GM12891 (cell line): Measurements from ENCODE around the gene MOCS3.

Source experiments
- DNase-seq: peaks from one replicate; pipeline ENCODE4 v3.0.0; 2011; ENCODE audit warnings: low spot score; ENCODE audit not compliant: insufficient read length
- FAIRE-seq: peaks from 2 replicates; lab custom pipeline; 2011; peaks lifted over from hg19 to GRCh38; lab: Jason Lieb, UNC
- PAX5 ChIP-seq: IDR thresholded peaks from 2 replicates; pipeline ENCODE4 v1.6.1; 2011; ENCODE audit warnings: low read length, moderate library complexity, mild to moderate bottlenecking; ENCODE audit not compliant: insufficient read depth, severe bottlenecking
- POLR2A ChIP-seq: IDR thresholded peaks from 2 replicates; pipeline ENCODE4 v1.6.1; 2011; ENCODE audit warnings: low read depth, low read length, control low read depth
- POLR2AphosphoS5 ChIP-seq: IDR thresholded peaks from 2 replicates; pipeline ENCODE4 v1.6.1; 2011; ENCODE audit warnings: low read depth, low read length, control low read depth
- POU2F2 ChIP-seq: IDR thresholded peaks from 2 replicates; pipeline ENCODE4 v1.6.1; 2011; ENCODE audit warnings: low read depth, mild to moderate bottlenecking, control low read depth, low read length, moderate library complexity
- SPI1 ChIP-seq: IDR thresholded peaks from 2 replicates; pipeline ENCODE4 v1.6.1; 2011; ENCODE audit warnings: low read depth, low read length, control low read depth
- TAF1 ChIP-seq: IDR thresholded peaks from 2 replicates; pipeline ENCODE4 v1.6.1; 2011; ENCODE audit warnings: low read depth, low read length, control low read depth

The MOCS3 gene

GRCh38 chr20:51005214-51005613, 46.6 kb downstream of the MOCS3 start:
- TF ChIP-seq POLR2A (no peak), POLR2AphosphoS5 (no peak), POU2F2 (no peak), TAF1 (no peak)
- DNase-seq: no peak
- FAIRE-seq: no peak

GRCh38 chr20:51008718-51009117, 50.1 kb downstream of the MOCS3 start:
- TF ChIP-seq POLR2A (no peak), SPI1 (no peak), PAX5 (no peak), POU2F2 (no peak), TAF1 (no peak), POLR2AphosphoS5 (no peak)
- DNase-seq: no peak
- FAIRE-seq: no peak

- TF ChIP-seq POU2F2: no peak
- no peak for TF ChIP-seq POLR2A
- DNase-seq: no peak
Observed at GRCh38 chr20:51009303-51010042, 50.9 kb downstream of the MOCS3 start.

GRCh38 chr20:51010043-51010365, 51.4 kb downstream of the MOCS3 start:
- no peak for DNase-seq
- FAIRE-seq: no peak
- TF ChIP-seq SPI1 (no peak), TAF1 (no peak), POU2F2 (no peak), POLR2A (no peak), PAX5 (no peak), POLR2AphosphoS5 (no peak)

More at GRCh38 chr20:51009303-51010042, 50.9 kb downstream of the MOCS3 start:
- no peak for FAIRE-seq

- TF ChIP-seq PAX5: no peak
- no peak for TF ChIP-seq POLR2A
- no peak for TF ChIP-seq POU2F2
- no peak for TF ChIP-seq POLR2AphosphoS5
- TF ChIP-seq SPI1: no peak
- no peak for TF ChIP-seq TAF1
- no peak for DNase-seq
- FAIRE-seq: no peak
Observed at GRCh38 chr20:51010932-51011331, 52.3 kb downstream of the MOCS3 start.

- DNase-seq (no peak), FAIRE-seq (no peak)
- TF ChIP-seq PAX5: no peak
- TF ChIP-seq SPI1: no peak
- no peak for TF ChIP-seq TAF1
- no peak for TF ChIP-seq POU2F2
- TF ChIP-seq POLR2AphosphoS5: no peak
- TF ChIP-seq POLR2A: no peak
Observed at GRCh38 chr20:51011479-51011878, 52.9 kb downstream of the MOCS3 start.

- FAIRE-seq (no peak), DNase-seq (no peak)
- TF ChIP-seq POLR2AphosphoS5 (no peak), POU2F2 (no peak), PAX5 (no peak)
Observed at GRCh38 chr20:51012357-51012756, 53.7 kb downstream of the MOCS3 start.
